H9 (cell line): ENCODE measurements around the gene CCDC138. TPM values are rescaled to one million over a fixed set of nuclear protein-coding genes. Genes with fewer than 3 reads are reported as not detected.

Source experiments
- DNase-seq: peaks from one replicate; pipeline ENCODE4 v3.0.0-alpha.2; 2017
- H2AFZ ChIP-seq: one replicate; pipeline ENCODE4 v1.6.1; 2013; ENCODE audit warnings: mild to moderate bottlenecking, low read length, control low read depth, moderate library complexity
- H2AK5ac ChIP-seq: 2 replicates; pipeline ENCODE4 v1.6.1; 2013; ENCODE audit warnings: low read length, control low read depth, mixed read lengths; ENCODE audit not compliant: insufficient read length
- H2BK120ac ChIP-seq: one replicate; pipeline ENCODE4 v1.6.1; 2013; ENCODE audit warnings: low read depth, mild to moderate bottlenecking, low read length, control low read depth, inconsistent platforms; ENCODE audit not compliant: poor library complexity, severe bottlenecking
- H2BK12ac ChIP-seq: 2 replicates; pipeline ENCODE4 v1.6.1; 2013; ENCODE audit warnings: low read length, control low read depth, mixed read lengths, low read depth; ENCODE audit not compliant: insufficient read length
- H2BK15ac ChIP-seq: 2 replicates; pipeline ENCODE4 v1.6.1; 2013; ENCODE audit warnings: low read depth, low read length, control low read depth
- H2BK20ac ChIP-seq: one replicate; pipeline ENCODE4 v1.6.1; 2013; ENCODE audit warnings: low read depth, mild to moderate bottlenecking, low read length, control low read depth, inconsistent platforms; ENCODE audit not compliant: poor library complexity, severe bottlenecking
- H2BK5ac ChIP-seq: 2 replicates; pipeline ENCODE4 v1.6.1; 2013; ENCODE audit warnings: low read length, control low read depth, mixed read lengths; ENCODE audit not compliant: insufficient read length
- H3K14ac ChIP-seq: 2 replicates; pipeline ENCODE4 v1.6.1; 2013; ENCODE audit warnings: low read length, control low read depth; ENCODE audit not compliant: insufficient read depth
- H3K18ac ChIP-seq: 2 replicates; pipeline ENCODE4 v1.6.1; 2013; ENCODE audit warnings: low read depth, mild to moderate bottlenecking, mixed read lengths, low read length, control low read depth; ENCODE audit not compliant: insufficient read length
- H3K23ac ChIP-seq: 2 replicates; pipeline ENCODE4 v1.6.1; 2013; ENCODE audit warnings: low read length, control low read depth, mixed read lengths, low read depth; ENCODE audit not compliant: insufficient read length
- H3K23me2 ChIP-seq: 2 replicates; pipeline ENCODE4 v1.6.1; 2013; ENCODE audit warnings: low read depth, mild to moderate bottlenecking, mixed read lengths, low read length, control low read depth; ENCODE audit not compliant: insufficient read length, poor library complexity, severe bottlenecking
- H3K27ac ChIP-seq: 2 replicates; pipeline ENCODE4 v1.5.1; 2013; ENCODE audit warnings: low read length, control low read depth, mixed read lengths, low read depth; ENCODE audit not compliant: insufficient read length
- H3K27me3 ChIP-seq: 2 replicates; pipeline ENCODE4 v1.6.1; 2013; ENCODE audit warnings: low read length, control low read depth, inconsistent platforms; ENCODE audit not compliant: insufficient read depth
- H3K4ac ChIP-seq: 2 replicates; pipeline ENCODE4 v1.6.1; 2013; ENCODE audit warnings: low read depth, mild to moderate bottlenecking, control low read depth, inconsistent platforms, low read length, moderate library complexity
- H3K4me1 ChIP-seq: 2 replicates; pipeline ENCODE4 v1.6.1; 2013; ENCODE audit warnings: low read length, control low read depth, inconsistent platforms; ENCODE audit not compliant: insufficient read depth
- H3K4me2 ChIP-seq: 2 replicates; pipeline ENCODE4 v1.6.1; 2013; ENCODE audit warnings: low read length, control low read depth, mixed read lengths; ENCODE audit not compliant: insufficient read length, insufficient read depth
- H3K56ac ChIP-seq: 2 replicates; pipeline ENCODE4 v1.6.1; 2013; ENCODE audit warnings: low read depth, mild to moderate bottlenecking, mixed read lengths, low read length, control low read depth; ENCODE audit not compliant: insufficient read length
- H3K79me1 ChIP-seq: 2 replicates; pipeline ENCODE4 v1.6.1; 2013; ENCODE audit warnings: low read depth, mild to moderate bottlenecking, moderate library complexity, low read length, control low read depth, inconsistent platforms; ENCODE audit not compliant: insufficient read depth, poor library complexity, severe bottlenecking
- H3K79me2 ChIP-seq: 2 replicates; pipeline ENCODE4 v1.6.1; 2013; ENCODE audit warnings: low read length, control low read depth, inconsistent platforms; ENCODE audit not compliant: insufficient read depth
- H3K9ac ChIP-seq: 2 replicates; pipeline ENCODE4 v1.6.1; 2013; ENCODE audit warnings: low read length, control low read depth, mixed read lengths; ENCODE audit not compliant: insufficient read length; ENCODE audit errors: extremely low read depth
- H3K9me3 ChIP-seq: one replicate; pipeline ENCODE4 v1.6.1; 2013; ENCODE audit warnings: low read depth, low read length, inconsistent platforms; ENCODE audit not compliant: control insufficient read depth
- H3T11ph ChIP-seq: one replicate; pipeline ENCODE4 v1.6.1; 2013; ENCODE audit warnings: mild to moderate bottlenecking, low read length, control low read depth, inconsistent platforms
- H4K20me1 ChIP-seq: one replicate; pipeline ENCODE4 v1.6.1; 2013; ENCODE audit not compliant: control insufficient read depth, insufficient read length, insufficient read depth
- H4K5ac ChIP-seq: 2 replicates; pipeline ENCODE4 v1.6.1; 2013; ENCODE audit warnings: low read depth, mild to moderate bottlenecking, mixed read lengths, low read length, control low read depth; ENCODE audit not compliant: insufficient read length
- H4K8ac ChIP-seq: replicated peaks from 2 replicates; pipeline ENCODE4 v1.6.1; 2013; ENCODE audit warnings: low read length, control low read depth, mixed read lengths, low read depth; ENCODE audit not compliant: insufficient read length
- H4K91ac ChIP-seq: 2 replicates; pipeline ENCODE4 v1.6.1; 2013; ENCODE audit warnings: low read depth, mild to moderate bottlenecking, moderate library complexity, mixed read lengths, low read length, control low read depth; ENCODE audit not compliant: insufficient read length
- H3K27ac Mint-ChIP-seq, 3 experiments: 2 replicates in 2 of 3; 3 replicates in 1 of 3; pipeline ENCODE4 v1.8.0; 2020 to 2021; ENCODE audit warnings: mixed read lengths in 3 of 3, mild to moderate bottlenecking in 1 of 3, moderate library complexity in 1 of 3
- H3K27me3 Mint-ChIP-seq: 2 replicates; pipeline ENCODE4 v1.8.0; 2021; ENCODE audit warnings: low read depth, mild to moderate bottlenecking, moderate library complexity, mixed read lengths
- H3K36me3 Mint-ChIP-seq, 3 experiments: 2 replicates in 2 of 3; 3 replicates in 1 of 3; pipeline ENCODE4 v1.8.0; 2020 to 2021; ENCODE audit warnings: low read depth in 3 of 3, mixed read lengths in 3 of 3; ENCODE audit not compliant: insufficient read depth in 1 of 3
- H3K4me1 Mint-ChIP-seq, 2 experiments: 2 replicates each; pipeline ENCODE4 v1.8.0; 2020; ENCODE audit warnings: mixed read lengths in 2 of 2
- H3K4me3 Mint-ChIP-seq, 2 experiments: 2 replicates in 1 of 2; 3 replicates in 1 of 2; pipeline ENCODE4 v1.8.0; 2020 to 2021; ENCODE audit warnings: mild to moderate bottlenecking in 2 of 2, mixed read lengths in 2 of 2, moderate library complexity in 1 of 2
- H3K9me3 Mint-ChIP-seq, 2 experiments: 2 replicates in 1 of 2; 3 replicates in 1 of 2; pipeline ENCODE4 v1.8.0; 2020; ENCODE audit warnings: mild to moderate bottlenecking in 2 of 2, mixed read lengths in 2 of 2, moderate library complexity in 1 of 2
- CTCF ChIP-seq: fragments of 200-600 bp; sonication (generic); conservative IDR thresholded peaks from 3 replicates; pipeline ENCODE4 v1.8.0; 2021; ENCODE audit warnings: antibody characterized with exemption, mild to moderate bottlenecking
- WGBS: extraction: QIAGEN DNeasy Blood & Tissue Kit; methylation state at CpG from one replicate; pipeline ENCODE4 v1.1.7; 2013; ENCODE audit warnings: missing lambda C conversion rate, low lambda C conversion rate, mixed read lengths; ENCODE audit not compliant: insufficient read length; ENCODE audit errors: extremely low coverage; 5-methylcytosine and 5-hydroxymethylcytosine counted together
- total RNA-seq: library from RNA; stranded (reverse); gene quantifications from 2 replicates; pipeline ENCODE4 v1.2.1, GENCODE V29; 2021

The CCDC138 gene
- total RNA-seq, 1 experiment from 2014 or later, result 32.7 TPM

DNA sequence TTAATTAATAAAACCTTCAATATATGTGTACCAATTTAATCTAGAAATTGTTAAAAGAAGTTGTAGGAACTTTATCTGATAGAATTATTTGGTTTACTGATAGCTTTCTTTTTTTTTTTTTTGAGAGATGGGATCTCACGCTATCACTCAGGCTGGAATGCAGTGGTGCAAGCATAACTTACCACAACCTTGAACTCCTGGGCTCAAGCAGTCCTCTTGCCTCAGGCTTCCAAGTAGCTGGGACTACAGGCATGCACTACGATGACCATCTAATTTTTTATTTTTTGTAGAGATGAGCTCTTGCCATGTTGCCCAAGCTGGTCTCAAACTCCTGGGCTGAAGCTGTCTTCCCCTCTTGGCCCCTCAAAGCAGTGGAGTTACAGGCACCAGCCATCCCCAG, 66.8 kb downstream of the CCDC138 start:
- H3K27ac Mint-ChIP-seq, result no peak overlapping the region
- no peak overlapping the region for H4K91ac ChIP-seq
- H2AK5ac ChIP-seq, result no peak overlapping the region
- no peak overlapping the region for H3K18ac ChIP-seq
- H3K4ac ChIP-seq, result no peak overlapping the region
- H3K27ac ChIP-seq, result no peak overlapping the region
- H3K4me1 Mint-ChIP-seq, result peaks cover 0 to 7% of the 10 kb centered on the region in 2 experiments; a peak in 1 of 4 replicates
- peaks cover 20 to 60% (median 51%) of the 10 kb centered on the region in 3 experiments for H3K36me3 Mint-ChIP-seq
- H3T11ph ChIP-seq, result no peak overlapping the region
- H3K9me3 Mint-ChIP-seq, result no peaks in the 10 kb centered on the region
- H2BK20ac ChIP-seq, result no peak overlapping the region
- no peaks in the 10 kb centered on the region for H3K27me3 ChIP-seq
- no peak overlapping the region for H2BK5ac ChIP-seq
- no peaks in the 10 kb centered on the region for H3K4me1 ChIP-seq
- H2BK120ac ChIP-seq, result no peak overlapping the region
- H3K27me3 Mint-ChIP-seq, result no peaks in the 10 kb centered on the region
- WGBS, result no CpG with 5 or more reads among the region's 2 CpGs
- no peaks in the 10 kb centered on the region for H3K9me3 ChIP-seq
- H2AFZ ChIP-seq, result no peak overlapping the region
- H3K9ac ChIP-seq, result no peak overlapping the region
- DNase-seq, result no peak
- no peaks in the 10 kb centered on the region for H4K20me1 ChIP-seq
- no peak overlapping the region for H2BK12ac ChIP-seq
- no peak overlapping the region for H3K4me2 ChIP-seq
- TF ChIP-seq CTCF, result no peak
- no peak overlapping the region for H3K23ac ChIP-seq
- no peak overlapping the region for H4K8ac ChIP-seq
- no peak overlapping the region for H3K14ac ChIP-seq
- no peaks in the 10 kb centered on the region for H3K79me2 ChIP-seq
- no peaks in the 10 kb centered on the region for H3K23me2 ChIP-seq
- no peak overlapping the region for H4K5ac ChIP-seq
- H2BK15ac ChIP-seq, result no peak overlapping the region
- H3K79me1 ChIP-seq, result no peaks in the 10 kb centered on the region
- no peak overlapping the region for H3K56ac ChIP-seq
- H3K4me3 Mint-ChIP-seq, result no peak overlapping the region
